Skeletal muscle cell (primary cell): ENCODE data around the gene TRAPPC2L.
"Not testable (repeated sequence)": the region's sequence is repeated elsewhere in the genome, so short reads cannot be mapped to it uniquely, and the experiment has no call there.

Experiments
- DNase-seq: peaks from one replicate; pipeline ENCODE4 v3.0.0-alpha.2; 2010; ENCODE audit warnings: low read depth
- H3K4me3 ChIP-seq: 2 replicates; pipeline ENCODE4 v1.5.1; 2011; ENCODE audit warnings: low read depth, mild to moderate bottlenecking, control low read depth, low read length, moderate library complexity

TRAPPC2L gene

DNA sequence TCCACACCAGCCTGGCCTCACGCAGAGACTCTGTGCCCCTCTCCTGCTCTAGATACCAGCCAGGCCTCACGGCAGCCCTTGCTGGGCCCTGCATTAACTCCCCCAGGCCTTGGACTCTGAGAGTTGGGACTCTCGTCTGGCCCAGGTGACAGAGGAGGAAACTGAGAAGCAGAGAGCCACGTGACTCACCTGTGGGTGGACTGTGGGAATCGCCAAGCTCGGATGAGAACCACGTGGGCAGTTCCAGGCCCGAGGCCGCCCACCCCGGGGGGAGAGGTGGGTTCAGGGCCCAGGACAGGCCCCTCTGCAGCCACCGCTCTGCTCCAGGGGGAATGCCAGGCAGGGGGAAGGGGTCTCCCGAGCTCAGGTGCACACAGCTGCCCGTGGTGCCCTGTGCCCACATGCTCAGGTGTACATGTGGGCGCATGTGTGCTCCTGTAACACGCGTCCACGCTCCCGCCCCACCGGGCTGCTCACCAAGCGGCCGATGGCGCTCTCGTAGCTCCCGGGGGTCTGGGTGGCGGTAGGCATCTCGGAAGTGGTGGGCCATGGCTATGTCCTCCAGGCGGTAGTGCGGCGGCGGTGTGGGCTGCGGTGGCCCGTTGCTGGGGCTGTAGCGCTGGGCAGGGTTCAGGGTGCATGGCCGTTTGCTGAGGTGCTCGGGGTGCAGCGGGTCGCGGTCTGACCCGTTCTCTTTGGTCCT lies 27.8 kb downstream of the TRAPPC2L start:
- DNase-seq = no peak
- no peak overlapping the region for H3K4me3 ChIP-seq

DNA sequence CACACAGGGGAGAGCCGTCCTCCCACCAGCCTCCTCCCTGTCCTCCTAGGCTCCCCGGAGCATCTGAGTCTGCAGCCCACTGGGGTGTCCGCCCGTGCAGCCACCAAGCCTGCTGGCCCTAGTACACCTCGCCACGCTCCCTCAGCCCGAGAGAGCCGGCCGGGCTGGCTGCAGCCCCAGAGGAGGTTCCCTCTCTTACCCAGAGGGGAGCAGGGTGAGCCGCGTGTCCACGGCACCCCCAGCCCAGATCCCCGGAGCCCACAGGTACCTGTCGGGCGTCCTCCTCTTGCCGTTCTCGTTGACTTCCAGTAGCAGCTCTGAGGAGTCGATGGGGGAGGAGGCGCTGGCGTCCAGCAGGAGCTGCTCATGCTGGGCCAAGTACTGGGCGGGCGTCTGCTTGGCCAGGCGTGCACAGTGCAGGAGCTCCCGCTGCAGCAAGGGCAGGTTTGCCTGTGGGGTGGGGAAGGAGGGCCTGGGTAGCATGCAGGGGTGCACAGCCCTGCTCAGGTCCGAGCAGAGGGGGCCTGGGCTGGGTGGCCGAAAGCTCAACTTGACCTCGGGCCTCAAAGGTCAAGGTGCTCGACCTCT lies 28.9 kb downstream of the TRAPPC2L start:
- DNase-seq = no peak
- no peak overlapping the region for H3K4me3 ChIP-seq

DNA sequence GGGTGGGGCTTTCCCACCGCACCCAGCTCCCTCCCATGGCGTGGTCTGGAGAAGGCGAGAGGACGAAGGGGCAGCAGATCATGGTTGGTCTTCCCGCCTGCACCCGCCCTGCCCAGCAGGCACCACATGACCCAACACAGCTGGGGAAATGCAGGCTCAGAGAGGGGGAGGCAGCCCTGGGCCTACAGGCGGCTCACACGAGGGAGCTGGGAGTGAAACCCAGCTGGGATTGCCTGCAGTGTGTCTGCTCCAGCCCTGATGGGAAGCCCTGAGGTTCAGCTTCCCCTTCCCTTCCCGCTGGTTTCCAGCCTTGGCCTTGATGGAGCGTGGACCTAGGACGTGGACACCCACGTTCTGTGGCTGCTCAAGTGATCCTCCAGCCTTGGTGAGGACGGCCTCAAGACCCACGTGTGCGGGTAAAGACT lies 29.5 kb downstream of the TRAPPC2L start:
- no peak for DNase-seq
- no peak overlapping the region for H3K4me3 ChIP-seq

DNA sequence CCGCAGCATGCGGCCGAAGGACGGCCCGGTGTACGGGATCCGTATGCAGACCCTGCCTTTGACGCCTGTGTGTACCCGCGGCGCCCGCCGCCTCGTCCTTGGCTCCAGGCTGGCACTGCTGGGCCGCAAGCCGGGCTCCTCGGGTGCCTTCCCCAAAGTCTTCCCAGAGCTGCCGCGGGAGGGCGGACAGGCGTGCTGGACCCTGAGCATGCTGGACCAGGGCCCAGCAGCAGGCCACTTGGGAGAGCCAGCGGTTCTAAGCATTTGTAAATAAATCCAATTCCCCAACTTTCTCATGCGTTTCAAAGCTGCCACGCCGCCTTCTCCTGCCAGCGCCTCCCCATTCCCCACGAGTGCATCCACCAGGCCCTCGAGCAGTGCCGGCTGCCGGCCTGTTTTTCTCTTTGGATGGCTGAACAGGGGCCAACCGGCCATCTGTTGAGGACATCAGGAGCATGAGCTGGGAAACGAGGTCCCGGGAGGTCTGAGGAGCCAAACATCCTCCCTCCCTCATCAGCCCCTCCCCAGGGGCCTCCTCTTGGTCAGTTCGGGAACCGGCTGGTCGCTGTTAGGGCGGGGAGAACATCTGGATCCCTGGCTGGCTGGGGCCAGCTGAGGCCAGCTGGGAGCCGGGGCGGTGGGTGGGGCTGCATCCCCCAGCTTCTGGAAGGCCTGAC lies 30.1 kb downstream of the TRAPPC2L start:
- DNase-seq = no peak
- no peak overlapping the region for H3K4me3 ChIP-seq

DNA sequence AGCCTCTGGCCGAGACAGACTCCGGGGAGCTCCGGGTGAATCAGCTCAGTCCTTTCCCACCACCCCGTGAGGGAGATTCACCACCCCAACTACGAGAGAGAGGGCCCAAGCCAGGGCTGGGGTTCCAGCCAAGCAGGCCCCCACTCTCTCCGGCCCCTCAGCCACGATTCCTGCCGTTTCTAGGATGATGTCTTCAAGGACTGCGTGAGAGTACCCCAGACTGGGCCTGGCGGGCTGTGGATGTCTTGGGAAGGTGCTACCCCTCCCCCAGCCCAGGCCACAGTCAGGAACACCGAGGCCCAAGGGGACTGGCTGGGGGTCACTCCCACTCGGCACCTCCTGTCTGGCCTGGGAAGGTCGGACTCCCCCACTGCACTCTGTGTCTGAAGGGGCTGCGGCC lies 31.1 kb downstream of the TRAPPC2L start:
- no peak for DNase-seq
- no peak overlapping the region for H3K4me3 ChIP-seq

DNA sequence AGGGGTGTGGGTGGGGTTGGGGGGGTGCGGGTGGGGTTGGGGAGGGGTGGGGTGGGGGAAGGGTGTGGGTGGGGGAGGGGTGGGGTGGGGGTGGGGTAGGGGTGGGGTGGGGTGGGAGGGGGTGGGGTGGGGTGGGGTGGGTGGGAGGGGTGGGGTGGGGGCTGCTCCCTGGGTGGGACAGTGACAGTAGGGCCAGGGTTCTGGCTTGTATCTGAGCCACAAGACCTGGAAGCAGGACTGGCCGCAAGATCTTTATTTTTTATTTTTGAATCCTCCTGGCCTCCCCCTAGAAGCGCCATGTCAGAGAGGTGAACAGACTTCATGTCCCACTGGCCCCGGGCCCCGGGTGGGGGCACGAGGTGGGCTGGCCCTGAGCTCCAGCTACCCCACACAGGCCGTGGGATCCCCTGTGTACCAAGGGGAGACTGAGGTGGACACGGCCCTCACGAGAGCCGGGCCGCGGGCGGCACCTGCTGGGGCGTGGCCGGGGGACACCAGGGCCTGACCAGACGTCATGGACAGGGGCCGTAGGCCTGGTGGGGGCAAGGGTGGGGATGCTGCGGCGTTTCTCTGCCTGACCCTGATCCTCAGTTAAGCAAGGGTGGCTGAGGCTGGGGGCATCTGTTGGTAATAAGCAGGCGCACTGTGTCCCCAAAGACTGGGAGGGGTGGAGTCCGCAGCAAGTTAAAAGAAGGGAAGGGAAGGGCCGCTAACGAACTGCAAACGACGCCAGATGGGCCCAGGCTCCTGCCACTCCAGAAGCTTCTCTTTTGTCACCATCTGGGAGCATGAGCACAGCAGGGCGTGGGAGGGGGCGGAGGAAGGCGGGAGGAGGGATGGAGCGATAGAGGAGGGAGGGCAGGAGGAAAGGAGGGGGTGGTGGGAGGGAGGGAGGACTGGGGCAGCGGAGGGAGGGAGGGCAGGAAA lies 31.8 kb downstream of the TRAPPC2L start:
- no peak for DNase-seq
- no peak overlapping the region for H3K4me3 ChIP-seq

DNA sequence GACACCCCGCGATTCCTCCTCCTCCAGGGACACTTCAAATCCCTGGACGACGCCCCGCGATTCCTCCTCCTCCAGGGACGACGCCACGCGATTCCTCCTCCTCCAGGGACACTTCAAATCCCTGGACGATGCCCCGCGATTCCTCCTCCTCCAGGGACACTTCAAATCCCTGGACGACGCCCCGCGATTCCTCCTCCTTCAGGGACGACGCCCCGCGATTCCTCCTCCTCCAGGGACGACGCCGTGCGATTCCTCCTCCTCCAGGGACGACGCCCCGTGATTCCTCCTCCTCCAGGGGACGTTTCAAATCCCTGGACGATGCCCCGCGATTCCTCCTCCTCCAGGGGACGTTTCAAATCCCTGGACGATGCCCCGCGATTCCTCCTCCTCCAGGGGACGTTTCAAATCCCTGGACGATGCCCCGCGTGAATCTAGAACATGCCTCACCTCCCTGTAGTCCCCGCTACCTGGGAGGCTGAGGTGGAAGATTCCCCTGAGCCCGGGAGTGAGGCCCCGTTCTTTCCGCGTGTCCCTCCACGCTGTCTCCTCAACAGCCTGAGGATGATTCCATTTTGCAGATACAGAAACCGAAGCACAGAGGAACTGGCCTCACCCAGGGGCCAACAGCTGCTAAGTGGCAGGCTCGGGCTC lies 32.9 kb downstream of the TRAPPC2L start:
- not testable (repeated sequence) for H3K4me3 ChIP-seq, DNase-seq

DNA sequence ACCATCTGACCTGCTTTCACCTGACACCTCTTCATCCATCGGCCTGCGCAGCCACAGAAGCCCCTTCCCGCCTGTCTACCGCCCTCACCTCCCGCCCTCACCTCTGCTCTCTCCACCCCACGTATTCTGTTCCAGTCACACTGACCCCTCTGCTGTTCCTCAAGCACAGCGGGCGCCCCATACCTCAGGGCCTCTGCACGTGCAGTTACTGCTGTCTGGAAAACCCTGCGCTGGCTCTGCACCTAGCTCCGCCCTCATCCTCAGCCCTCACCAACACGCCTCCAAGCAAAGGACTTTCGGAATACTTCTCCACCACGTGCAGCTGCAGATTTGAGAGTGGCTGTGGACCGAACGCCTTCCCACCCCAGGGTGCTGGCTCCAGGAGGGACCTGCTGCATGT lies 34.2 kb downstream of the TRAPPC2L start:
- H3K4me3 ChIP-seq = no peak overlapping the region
- DNase-seq = no peak

DNA sequence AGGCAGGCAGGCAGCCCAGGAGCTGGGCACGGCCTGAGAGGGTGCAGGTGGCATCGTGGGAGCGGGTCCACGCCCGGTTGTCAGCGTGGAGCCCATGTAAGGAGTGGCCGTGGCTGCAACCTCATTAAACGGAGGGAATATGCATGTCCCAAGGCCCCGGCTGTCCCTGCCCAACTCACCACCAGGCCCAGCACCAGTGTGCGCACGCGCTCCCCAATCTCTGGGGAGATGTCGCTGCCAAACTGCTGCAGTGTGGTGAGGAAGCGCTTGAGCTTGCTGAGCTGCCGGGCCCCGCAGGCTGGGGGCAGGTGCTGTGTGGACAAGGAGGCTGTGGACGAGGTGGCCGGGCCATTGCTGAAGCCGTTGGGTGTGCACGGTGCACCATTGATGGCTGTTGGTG lies 35.1 kb downstream of the TRAPPC2L start:
- no peak overlapping the region for H3K4me3 ChIP-seq
- DNase-seq = no peak

DNA sequence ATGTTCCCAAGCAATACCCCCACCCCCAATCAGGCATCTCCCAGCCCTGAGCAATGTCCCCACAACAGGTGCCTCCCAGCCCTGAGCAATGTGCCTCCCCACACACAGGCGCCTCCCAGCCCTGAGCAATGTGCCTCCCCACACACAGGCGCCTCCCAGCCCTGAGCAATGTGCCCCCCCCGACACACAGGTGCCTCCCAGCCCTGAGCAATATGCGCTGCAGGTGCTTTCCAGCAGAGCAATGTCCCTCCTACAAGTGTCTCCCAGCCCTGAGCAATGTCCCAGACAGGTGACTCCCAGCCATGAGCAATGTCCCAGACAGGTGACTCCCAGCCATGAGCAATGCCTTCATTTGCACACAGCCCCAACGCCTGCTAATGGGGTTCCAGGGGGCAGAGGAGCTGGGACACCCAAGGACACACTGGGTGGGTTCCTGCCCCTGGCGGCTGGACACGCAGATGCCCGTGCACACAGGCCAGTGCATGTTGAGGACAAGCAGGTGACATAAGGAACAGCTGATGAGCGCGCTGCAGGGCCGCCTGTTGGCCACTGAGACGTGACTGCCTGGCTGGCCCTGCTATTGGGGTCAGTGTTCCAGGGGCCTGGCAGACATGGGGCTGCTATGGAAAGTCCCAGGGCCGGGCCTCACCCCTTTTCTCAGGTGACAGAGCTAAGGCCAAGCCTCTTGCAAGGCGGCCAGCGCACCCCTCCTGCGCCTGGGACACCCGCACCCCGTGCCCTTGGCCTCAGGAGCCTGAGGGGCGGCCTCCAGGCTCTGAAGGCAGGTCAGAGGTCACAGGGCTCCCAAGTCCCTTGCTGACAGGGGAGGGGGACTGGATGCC lies 36.4 kb downstream of the TRAPPC2L start:
- no peak overlapping the region for H3K4me3 ChIP-seq
- DNase-seq = no peak

DNA sequence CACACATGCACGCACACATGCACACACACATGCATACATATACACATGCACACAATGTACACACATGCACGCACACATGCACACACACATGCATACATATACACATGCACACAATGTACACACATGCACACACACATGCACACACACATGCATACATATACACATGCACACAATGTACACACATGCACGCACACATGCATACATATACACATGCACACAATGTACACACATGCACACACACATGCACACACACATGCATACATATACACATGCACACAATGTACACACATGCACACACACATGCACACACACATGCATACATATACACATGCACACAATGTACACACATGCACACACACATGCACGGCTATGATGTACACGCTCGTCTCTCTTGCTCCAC lies 37.3 kb downstream of the TRAPPC2L start:
- H3K4me3 ChIP-seq, DNase-seq: not testable (repeated sequence)

DNA sequence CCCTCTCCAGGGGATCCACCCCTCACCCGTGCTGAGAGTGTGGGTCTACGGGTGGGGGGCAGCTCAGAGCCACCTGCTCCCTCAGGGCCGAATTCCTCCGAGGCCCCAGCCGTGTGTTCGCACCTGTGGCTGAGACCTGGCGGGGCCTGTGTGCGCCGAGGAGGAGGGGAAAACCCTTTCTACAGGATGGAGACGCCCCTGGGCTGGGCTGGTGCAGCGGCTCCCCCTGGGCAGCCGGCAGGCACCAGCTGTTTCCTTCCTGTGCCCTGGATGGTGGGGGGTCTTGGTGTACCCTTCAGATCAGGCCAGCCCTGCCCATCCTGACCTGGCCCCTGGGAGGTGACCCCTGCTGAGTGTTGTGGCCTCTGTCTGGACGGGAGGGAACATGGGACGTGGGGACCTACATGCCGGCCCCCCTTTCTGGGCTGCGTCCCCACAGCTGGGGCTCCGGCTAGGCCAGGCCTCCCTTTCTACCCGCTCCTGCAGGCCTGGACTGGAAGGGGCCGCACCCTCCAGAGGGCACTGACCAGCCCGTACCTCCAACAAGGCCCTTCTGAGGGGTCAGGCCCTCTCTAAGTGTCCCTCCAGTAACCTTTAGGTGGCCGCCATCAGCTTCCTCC lies 37.9 kb downstream of the TRAPPC2L start:
- no peak for DNase-seq
- no peak overlapping the region for H3K4me3 ChIP-seq

DNA sequence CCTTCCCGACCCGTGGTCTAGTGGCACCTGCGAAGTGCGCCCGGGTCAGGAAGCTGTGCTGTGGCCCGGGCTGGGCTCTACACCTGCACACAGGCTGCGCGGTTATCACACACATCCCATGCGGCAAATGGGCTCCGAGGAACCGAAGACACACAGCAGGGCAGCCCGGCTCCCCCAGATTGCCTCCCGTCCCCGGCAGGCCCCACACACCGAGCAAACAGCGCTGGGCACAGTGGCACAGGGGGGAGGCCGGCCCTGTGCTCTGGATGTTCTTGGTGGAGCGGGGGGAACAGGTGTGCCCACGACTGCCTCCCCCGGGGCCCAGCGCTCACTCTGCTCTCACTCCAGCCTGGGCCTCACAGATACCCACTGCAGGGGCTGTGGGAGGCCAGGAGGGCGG lies 38.4 kb downstream of the TRAPPC2L start:
- H3K4me3 ChIP-seq = no peak overlapping the region
- no peak for DNase-seq

DNA sequence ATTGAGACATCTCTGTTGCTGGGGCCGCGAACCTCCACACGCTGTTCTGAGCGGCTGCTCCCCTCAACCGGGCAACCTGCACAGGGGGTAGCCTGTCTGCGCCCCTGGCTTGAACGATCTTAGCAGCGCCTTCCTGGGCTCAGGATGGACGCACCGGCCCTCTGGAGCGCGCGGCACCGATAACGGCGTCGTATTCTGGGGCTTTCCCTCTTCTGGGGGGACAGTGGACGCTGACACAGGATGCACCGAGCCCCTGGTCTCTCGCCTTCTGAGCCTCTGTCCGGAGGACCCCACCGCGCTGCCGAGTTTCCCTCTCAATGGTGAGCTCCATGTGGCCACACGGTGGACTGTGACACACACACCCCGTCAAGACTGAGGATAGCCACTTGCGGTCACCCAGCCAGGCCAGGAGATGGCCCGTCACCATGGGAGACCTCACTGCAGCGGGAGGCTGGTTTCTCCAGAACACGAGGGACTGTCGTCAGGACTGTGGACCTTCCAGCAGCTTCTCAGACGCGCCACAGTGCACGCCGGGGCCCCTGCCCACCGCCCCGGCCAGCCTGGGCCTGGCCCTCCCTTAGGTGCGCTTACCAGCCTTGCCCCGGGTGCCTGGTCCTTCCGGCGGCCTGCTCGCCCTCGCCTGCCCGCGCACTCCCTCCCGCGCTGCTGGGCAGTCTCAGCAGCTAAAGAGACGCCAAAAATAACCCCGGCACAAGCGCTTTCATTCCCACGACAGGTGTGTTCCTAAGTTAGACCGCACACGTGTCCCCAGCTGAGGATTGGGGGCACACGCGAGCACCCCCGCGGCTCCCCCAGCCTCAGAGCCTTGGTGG lies 39.5 kb downstream of the TRAPPC2L start:
- DNase-seq = no peak
- H3K4me3 ChIP-seq = no peak overlapping the region

DNA sequence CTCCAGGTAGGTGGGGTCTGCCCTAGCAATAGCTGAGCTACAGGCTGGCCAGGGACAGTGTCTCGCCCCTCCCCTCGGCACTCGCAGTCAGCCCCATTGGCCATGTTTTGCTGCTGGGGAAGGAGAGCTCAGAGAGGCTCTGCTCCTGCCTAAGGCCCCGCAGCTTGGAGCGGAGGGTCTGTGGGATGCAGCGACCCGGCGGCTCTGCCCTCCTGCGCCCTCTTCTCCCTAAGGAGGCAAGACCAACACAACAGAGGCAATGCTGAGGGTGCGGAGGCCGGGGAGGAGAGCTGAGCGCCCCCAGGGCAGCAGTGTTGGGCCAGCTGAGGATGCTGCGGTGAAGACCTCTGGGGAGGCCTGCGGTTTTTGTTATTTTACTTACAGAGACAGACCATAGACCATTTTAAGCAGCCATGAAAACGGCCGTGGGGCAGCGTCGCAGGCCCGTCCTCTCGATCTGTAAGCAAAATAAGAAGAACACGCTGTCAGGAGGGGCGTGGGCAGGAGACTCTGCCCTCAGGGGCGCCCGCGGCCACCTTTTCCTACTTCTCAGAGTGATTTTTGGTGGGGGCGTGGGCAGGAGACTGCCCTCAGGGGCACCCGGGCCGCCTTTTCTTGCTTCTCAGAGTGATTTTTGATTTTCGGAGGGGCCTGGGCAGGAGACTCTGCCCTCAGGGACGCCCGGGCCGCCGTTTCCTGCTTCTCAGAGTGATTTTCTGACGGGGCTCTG lies 40.9 kb downstream of the TRAPPC2L start:
- no peak overlapping the region for H3K4me3 ChIP-seq
- DNase-seq = no peak

DNA sequence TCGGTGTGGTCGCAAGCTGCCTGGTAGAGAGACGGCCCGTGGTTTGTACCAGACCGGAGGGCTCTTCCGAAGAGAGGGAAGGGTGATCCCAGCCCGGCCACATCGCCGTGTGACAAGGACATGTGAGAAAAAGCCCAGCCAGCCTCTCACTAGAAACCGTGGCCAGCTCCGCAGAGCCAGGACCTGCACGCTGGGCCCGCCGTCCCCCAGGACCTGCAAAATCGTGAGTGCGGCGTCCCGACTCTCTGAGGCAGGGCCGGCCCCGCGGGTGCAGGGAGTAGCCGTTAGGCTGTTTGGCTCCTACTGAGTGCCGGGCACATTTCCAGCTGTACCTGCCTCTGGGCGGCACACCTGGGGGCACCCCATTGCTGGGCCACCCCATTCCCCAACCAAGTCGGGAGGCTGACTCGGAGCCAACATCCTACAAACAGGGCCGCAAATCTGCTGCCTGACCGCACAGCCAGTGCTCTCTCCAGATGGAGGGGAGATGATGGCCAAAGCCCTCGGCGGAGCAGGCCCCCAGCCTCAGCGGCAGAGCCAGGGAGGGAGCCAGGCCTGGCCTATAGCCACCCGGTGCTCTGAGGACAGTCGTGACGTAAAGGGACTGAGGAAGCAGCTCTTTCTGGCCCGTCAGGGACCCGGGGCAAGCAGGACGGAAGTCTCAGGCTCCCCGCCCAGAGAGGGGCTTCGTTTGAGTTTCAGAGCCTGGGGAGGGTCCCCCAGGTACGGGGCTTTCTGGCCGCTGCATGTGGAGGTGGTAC lies 43.2 kb downstream of the TRAPPC2L start:
- no peak overlapping the region for H3K4me3 ChIP-seq
- DNase-seq = no peak
